Mesodermal cell (in vitro differentiated cells): ENCODE measurements around the gene TMIGD3.

Source experiments
- H3K27ac ChIP-seq: 2 replicates; pipeline ENCODE4 v1.7.0; 2013; ENCODE audit warnings: mild to moderate bottlenecking, low read depth, low read length, moderate library complexity; ENCODE audit not compliant: severe bottlenecking
- H3K36me3 ChIP-seq: 2 replicates; pipeline ENCODE4 v1.7.1; 2013; ENCODE audit warnings: mild to moderate bottlenecking, low read length, moderate library complexity; ENCODE audit not compliant: control insufficient read depth, insufficient read depth
- H3K4me1 ChIP-seq: one replicate; pipeline ENCODE4 v1.7.1; 2013; ENCODE audit warnings: mild to moderate bottlenecking, low read length; ENCODE audit not compliant: insufficient read depth, control insufficient read depth, poor library complexity, severe bottlenecking
- H3K4me3 ChIP-seq: 2 replicates; pipeline ENCODE4 v1.7.0; 2013; ENCODE audit warnings: low read length, control low read depth, mild to moderate bottlenecking; ENCODE audit not compliant: insufficient read depth, poor library complexity, severe bottlenecking; ENCODE audit errors: extremely low read depth
- H3K9me3 ChIP-seq: 2 replicates; pipeline ENCODE4 v1.7.1; 2013; ENCODE audit warnings: mild to moderate bottlenecking, low read length, moderate library complexity; ENCODE audit not compliant: control insufficient read depth
- WGBS, 2 experiments: methylation state at CpG; one replicate each; pipeline ENCODE4 v1.1.5; 2013; ENCODE audit warnings: missing lambda C conversion rate in 2 of 2; ENCODE audit not compliant: insufficient coverage in 2 of 2; 5-methylcytosine and 5-hydroxymethylcytosine counted together

TMIGD3 gene

GRCh38 chr1:111507411-111508201 lies 4.2 kb upstream of the TMIGD3 start:
- H3K4me1 ChIP-seq, result peaks cover 17% of the 10 kb centered on the region
- WGBS, 2 experiments, result 25 to 31% methylated on average over 10 to 13 of the region's 15 CpGs
- H3K4me3 ChIP-seq, result peak overlapping the region; percentile 26

GRCh38 chr1:111506561-111506960 lies 3.1 kb upstream of the TMIGD3 start:
- WGBS, 2 experiments, result 0% methylated on average over 1 of the region's 2 CpGs; no CpG with 5 or more reads in 1 of the 2 experiments

More at GRCh38 chr1:111507411-111508201, 4.2 kb upstream of the TMIGD3 start:
- Histone ChIP-seq H3K36me3 (no peaks in the 10 kb centered on the region), H3K9me3 (no peaks in the 10 kb centered on the region), H3K27ac (peak overlapping the region; percentile 90)

GRCh38 chr1:111505641-111506119 lies 2.2 kb upstream of the TMIGD3 start:
- no peaks in the 10 kb centered on the region for H3K9me3 ChIP-seq
- no peak overlapping the region for H3K27ac ChIP-seq
- WGBS, 2 experiments, result 88 to 90% methylated on average over 5 to 6 of the region's 6 CpGs
- peaks cover 17% of the 10 kb centered on the region for H3K4me1 ChIP-seq
- H3K36me3 ChIP-seq, result no peaks in the 10 kb centered on the region
- H3K4me3 ChIP-seq, result no peak overlapping the region

More at GRCh38 chr1:111506561-111506960, 3.1 kb upstream of the TMIGD3 start:
- H3K4me3 ChIP-seq, result no peak overlapping the region
- H3K27ac ChIP-seq, result no peak overlapping the region
- no peaks in the 10 kb centered on the region for H3K36me3 ChIP-seq
- no peaks in the 10 kb centered on the region for H3K9me3 ChIP-seq
- peaks cover 17% of the 10 kb centered on the region for H3K4me1 ChIP-seq

- H3K27ac ChIP-seq, result no peak overlapping the region
- peaks cover 17% of the 10 kb centered on the region for H3K4me1 ChIP-seq
- no peaks in the 10 kb centered on the region for H3K36me3 ChIP-seq
- no peak overlapping the region for H3K4me3 ChIP-seq
- no peaks in the 10 kb centered on the region for H3K9me3 ChIP-seq
- 67 to 78% methylated on average over 5 of the region's 6 CpGs for whole genome bisulfite sequencing, 2 experiments
Measured at GRCh38 chr1:111504097-111504496, 664 bp upstream of the TMIGD3 start.

- H3K4me3 ChIP-seq, result no peak overlapping the region
- whole genome bisulfite sequencing, 2 experiments, result 100% methylated on average over 2 of the region's 7 CpGs; no CpG with 5 or more reads in 1 of the 2 experiments
Measured at GRCh38 chr1:111501645-111502044, 1.8 kb downstream of the TMIGD3 start.

GRCh38 chr1:111499026-111499785 lies 4.2 kb downstream of the TMIGD3 start:
- Histone ChIP-seq H3K4me1 (no peaks in the 10 kb centered on the region), H3K4me3 (no peak overlapping the region), H3K9me3 (no peaks in the 10 kb centered on the region), H3K27ac (no peak overlapping the region), H3K36me3 (no peaks in the 10 kb centered on the region)
- whole genome bisulfite sequencing, 2 experiments, result 80% methylated on average over 1 of the region's 5 CpGs; no CpG with 5 or more reads in 1 of the 2 experiments

More at GRCh38 chr1:111501645-111502044, 1.8 kb downstream of the TMIGD3 start:
- H3K27ac ChIP-seq, result no peak overlapping the region
- H3K36me3 ChIP-seq, result no peaks in the 10 kb centered on the region
- no peaks in the 10 kb centered on the region for H3K9me3 ChIP-seq
- no peaks in the 10 kb centered on the region for H3K4me1 ChIP-seq

- Histone ChIP-seq H3K27ac (no peak overlapping the region), H3K36me3 (no peaks in the 10 kb centered on the region), H3K9me3 (no peaks in the 10 kb centered on the region), H3K4me1 (no peaks in the 10 kb centered on the region), H3K4me3 (no peak overlapping the region)
- WGBS, 2 experiments, result 93 to 95% methylated on average over 4 to 5 of the region's 5 CpGs
Measured at GRCh38 chr1:111497592-111497991, 5.8 kb downstream of the TMIGD3 start.

GRCh38 chr1:111496398-111496797 lies 7.0 kb downstream of the TMIGD3 start:
- Histone ChIP-seq H3K4me1 (no peaks in the 10 kb centered on the region), H3K9me3 (no peaks in the 10 kb centered on the region), H3K36me3 (no peaks in the 10 kb centered on the region), H3K4me3 (no peak overlapping the region), H3K27ac (no peak overlapping the region)
- 100% methylated on average over 3 of the region's 4 CpGs; no CpG with 5 or more reads in 1 of the 2 experiments for WGBS, 2 experiments

GRCh38 chr1:111491070-111491469 lies 12.4 kb downstream of the TMIGD3 start:
- Histone ChIP-seq H3K27ac (no peak overlapping the region), H3K4me3 (no peak overlapping the region), H3K4me1 (no peaks in the 10 kb centered on the region), H3K36me3 (no peaks in the 10 kb centered on the region), H3K9me3 (no peaks in the 10 kb centered on the region)
- WGBS, 2 experiments, result 85 to 96% methylated on average over 7 of the region's 7 CpGs

- Histone ChIP-seq H3K9me3 (no peaks in the 10 kb centered on the region), H3K4me1 (no peaks in the 10 kb centered on the region), H3K27ac (no peak overlapping the region), H3K4me3 (no peak overlapping the region), H3K36me3 (no peaks in the 10 kb centered on the region)
- 92 to 100% methylated on average over 1 to 3 of the region's 4 CpGs for WGBS, 2 experiments
Measured at GRCh38 chr1:111490220-111490619, 13.2 kb downstream of the TMIGD3 start.
